ENCODE data around the gene TEKTIP1.

DNA sequence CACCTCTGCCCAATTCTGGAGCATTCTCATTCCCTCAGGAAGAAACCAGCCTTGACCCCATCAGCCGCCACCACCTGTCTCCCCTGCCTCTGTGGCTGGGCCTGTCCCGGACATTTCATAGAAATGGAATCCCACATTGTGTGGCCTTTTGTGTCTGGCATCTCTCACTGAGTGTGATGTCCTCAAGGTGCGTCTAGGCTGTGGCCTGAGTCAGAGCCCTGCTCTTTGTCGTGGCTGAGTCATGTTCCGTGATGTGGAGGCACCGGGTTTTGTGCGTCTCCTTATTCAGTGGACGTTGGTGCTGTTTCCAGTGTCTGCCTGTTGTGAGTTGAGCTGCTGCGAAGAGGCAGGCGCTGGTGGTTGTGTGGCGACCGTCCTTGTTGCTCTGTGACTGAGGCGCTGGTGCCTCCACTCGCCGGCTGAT is 29.4 kb upstream of the TEKTIP1 start:
- TF ChIP-seq CTCF (IDR thresholded peaks at IDR 0.05; ENCODE audit: poor library complexity, severe bottlenecking) (no peak), RAD21 (conservative IDR thresholded peaks at IDR 0.05) (no peak), EP300 (conservative IDR thresholded peaks at IDR 0.05; ENCODE audit: poor library complexity, severe bottlenecking) (no peak), EZH2 (IDR thresholded peaks at IDR 0.05; ENCODE audit: borderline replicate concordance, insufficient read depth, low read length, poor library complexity, severe bottlenecking) (no peak), POLR2AphosphoS5 (IDR thresholded peaks at IDR 0.05) (no peak)

Measured in neural cell (in vitro differentiated cells).